DOHH2 (cell line): ENCODE data around the gene ODF2L.

Experiments used
- EZH2phosphoT487 ChIP-seq: fragments of 200-600 bp; sonication (generic); IDR thresholded peaks from 2 replicates; pipeline ENCODE4 v1.6.1; 2017; ENCODE audit warnings: borderline replicate concordance, mild to moderate bottlenecking, antibody characterized with exemption, low read length, moderate library complexity, mixed read lengths
- TF ChIP-seq, protein P1 (sequence below): fragments of 200-600 bp; sonication (generic); IDR thresholded peaks from one replicate; pipeline ENCODE4 v1.5.1; 2014; ENCODE audit warnings: antibody characterized with exemption, mild to moderate bottlenecking, low read depth, low read length; ENCODE audit not compliant: poor library complexity, severe bottlenecking

DNA sequence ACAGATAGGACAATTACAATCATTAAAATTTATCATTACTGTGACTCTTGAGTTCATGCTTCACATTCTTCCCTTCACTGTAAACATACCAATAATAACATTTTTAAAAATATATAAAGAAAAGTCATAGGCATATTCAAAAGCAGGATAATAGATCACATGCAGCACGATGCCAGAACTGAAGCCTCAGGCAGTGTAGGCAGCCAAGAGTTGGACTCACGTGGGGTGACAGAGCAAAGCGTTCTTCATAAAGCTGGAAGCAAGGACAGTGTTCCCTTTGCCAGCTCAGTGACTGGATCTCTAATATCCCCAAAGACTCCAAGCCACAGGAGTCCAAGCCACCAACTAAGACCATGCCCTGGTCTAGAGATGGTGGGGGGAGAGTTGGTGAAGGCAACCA, 77.7 kb downstream of the ODF2L start:
- TF ChIP-seq, protein P1, sequence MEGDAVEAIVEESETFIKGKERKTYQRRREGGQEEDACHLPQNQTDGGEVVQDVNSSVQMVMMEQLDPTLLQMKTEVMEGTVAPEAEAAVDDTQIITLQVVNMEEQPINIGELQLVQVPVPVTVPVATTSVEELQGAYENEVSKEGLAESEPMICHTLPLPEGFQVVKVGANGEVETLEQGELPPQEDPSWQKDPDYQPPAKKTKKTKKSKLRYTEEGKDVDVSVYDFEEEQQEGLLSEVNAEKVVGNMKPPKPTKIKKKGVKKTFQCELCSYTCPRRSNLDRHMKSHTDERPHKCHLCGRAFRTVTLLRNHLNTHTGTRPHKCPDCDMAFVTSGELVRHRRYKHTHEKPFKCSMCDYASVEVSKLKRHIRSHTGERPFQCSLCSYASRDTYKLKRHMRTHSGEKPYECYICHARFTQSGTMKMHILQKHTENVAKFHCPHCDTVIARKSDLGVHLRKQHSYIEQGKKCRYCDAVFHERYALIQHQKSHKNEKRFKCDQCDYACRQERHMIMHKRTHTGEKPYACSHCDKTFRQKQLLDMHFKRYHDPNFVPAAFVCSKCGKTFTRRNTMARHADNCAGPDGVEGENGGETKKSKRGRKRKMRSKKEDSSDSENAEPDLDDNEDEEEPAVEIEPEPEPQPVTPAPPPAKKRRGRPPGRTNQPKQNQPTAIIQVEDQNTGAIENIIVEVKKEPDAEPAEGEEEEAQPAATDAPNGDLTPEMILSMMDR: no peak
- no peak for TF ChIP-seq EZH2phosphoT487
